ENCODE data around the gene ROR2. TPM values are rescaled to one million over a fixed set of nuclear protein-coding genes. Genes with fewer than 3 reads are reported as not detected.

The ROR2 gene
- total and polyA plus RNA-seq, 2 of the 8 experiments (the other 6 are each of a cell fraction or from before 2014, with no cell fraction given), result 2.7 to 4.3 TPM

DNA sequence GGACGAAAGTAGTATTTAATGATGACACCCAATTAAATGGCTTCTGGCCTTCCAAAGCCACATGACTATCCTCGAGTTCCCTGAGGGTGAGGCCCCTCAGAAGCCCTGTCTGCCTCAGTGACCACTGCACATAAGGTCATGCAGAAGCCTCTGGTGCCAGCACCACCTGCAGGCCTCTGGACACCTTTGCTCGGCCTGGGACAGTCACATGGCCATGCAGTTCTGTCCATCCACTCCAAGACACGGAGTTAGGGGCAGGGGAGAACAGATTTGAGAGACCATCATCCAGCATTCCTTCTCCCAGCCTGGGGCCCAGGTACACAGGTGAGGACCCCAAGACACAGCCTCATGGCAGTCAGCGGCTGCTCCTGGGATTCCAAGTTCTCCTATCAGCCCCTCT lies 145.0 kb downstream of the ROR2 start:
- Histone ChIP-seq H3K4me1 (replicated peaks in 1 of 4; ENCODE audit: control insufficient read depth in 3 of 4, insufficient read depth in 4 of 4, low read length in 3 of 4) (no peaks in the 10 kb centered on the region), H3K14ac (ENCODE audit: insufficient read length) (no peak overlapping the region), H3K23ac (ENCODE audit: insufficient read length) (no peak overlapping the region), H3K9me3 (ENCODE audit: insufficient read depth in 2 of 2, low read depth in 1 of 2, low read length in 1 of 2) (no peaks in the 10 kb centered on the region), H3K18ac (ENCODE audit: extremely low read depth, low read length) (no peak overlapping the region), H3K4me3 (ENCODE audit: extremely low read depth in 1 of 4, insufficient read depth in 2 of 4, low read depth in 3 of 4, low read length in 4 of 4) (no peak overlapping the region), H3K27me3 (replicated peaks in 1 of 4; ENCODE audit: control insufficient read depth in 3 of 4, extremely low read depth in 1 of 4, insufficient read depth in 3 of 4, low read length in 3 of 4) (no peaks in the 10 kb centered on the region), H2AFZ (ENCODE audit: low read length) (no peak overlapping the region), H4K8ac (ENCODE audit: extremely low read depth, insufficient read depth, low read length) (no peak overlapping the region), H2BK5ac (ENCODE audit: low read depth, low read length) (no peak overlapping the region), H4K91ac (replicated peaks; ENCODE audit: insufficient read length, low read length) (no peak overlapping the region), H2BK12ac (ENCODE audit: low read depth, low read length) (no peak overlapping the region), H2AK5ac (ENCODE audit: low read depth, low read length) (no peak overlapping the region), H4K5ac (ENCODE audit: insufficient read length, low read depth, low read length) (no peak overlapping the region), H2BK15ac (ENCODE audit: low read length) (no peak overlapping the region), H3K4ac (replicated peaks; ENCODE audit: insufficient read length, low read depth, low read length) (no peak overlapping the region), H3K4me2 (ENCODE audit: insufficient read depth in 1 of 2, low read depth in 2 of 2, low read length in 2 of 2) (no peak overlapping the region), H3K9ac (replicated peaks in 1 of 4; ENCODE audit: extremely low read depth in 1 of 4, low read depth in 3 of 4, low read length in 3 of 4) (no peak overlapping the region), H3K23me2 (ENCODE audit: low read depth, low read length) (no peaks in the 10 kb centered on the region), H2BK20ac (ENCODE audit: low read length) (no peak overlapping the region), H3K79me2 (ENCODE audit: control insufficient read depth in 1 of 2, insufficient read depth in 2 of 2, low read length in 2 of 2) (no peaks in the 10 kb centered on the region), H4K20me1 (replicated peaks in 1 of 2; ENCODE audit: control insufficient read depth in 1 of 2, insufficient read depth in 2 of 2, low read length in 2 of 2) (no peaks in the 10 kb centered on the region), H2BK120ac (replicated peaks; ENCODE audit: low read depth, low read length) (no peak overlapping the region), H3K36me3 (ENCODE audit: control insufficient read depth in 2 of 4, insufficient read depth in 4 of 4, low read length in 3 of 4) (no peaks in the 10 kb centered on the region), H3K79me1 (ENCODE audit: low read depth, low read length) (no peaks in the 10 kb centered on the region), H3K27ac (ENCODE audit: low read depth, low read length) (no peak overlapping the region), H3K56ac (replicated peaks; ENCODE audit: insufficient read length, low read depth, low read length) (no peak overlapping the region)
- ChIA-PET POLR2A (ENCODE audit: partially characterized antibody) (no interaction called here), CTCF (ENCODE audit: partially characterized antibody) (interaction anchor here (1.0 to 1.2 kb wide), 4 partner anchors 29 to 145 kb away, joined by 3 to 5 read pairs (median 4); partner anchors contain the start of gene ROR2)
- 81% methylated on average over 5 of the region's 5 CpGs; no CpG with 5 or more reads in 1 of the 2 experiments for WGBS, 2 experiments (ENCODE audit: extremely low coverage in 1 of 2, insufficient coverage in 1 of 2, insufficient read length in 1 of 2, insufficient replicate concordance in 2 of 2, low coverage in 1 of 2, low lambda C conversion rate in 2 of 2, missing lambda C conversion rate in 1 of 2)
- FAIRE-seq (no peak), DNase-seq (ENCODE audit: low read depth in 1 of 2, low spot score in 2 of 2) (no peak)
- TF ChIP-seq CREB1 (IDR thresholded peaks at IDR 0.05) (no peak), CTBP2 (IDR thresholded peaks at IDR 0.05; ENCODE audit: borderline replicate concordance, insufficient read depth, insufficient read length, low read length) (no peak), EGR1 (IDR thresholded peaks at IDR 0.05; ENCODE audit: borderline replicate concordance, low read depth, low read length) (no peak), EP300 (IDR thresholded peaks at IDR 0.05; ENCODE audit: borderline replicate concordance in 1 of 2, low read depth in 2 of 2, low read length in 2 of 2) (no peak), CEBPB (IDR thresholded peaks at IDR 0.05; ENCODE audit: low read depth, low read length) (no peak), KDM1A (IDR thresholded peaks at IDR 0.05; ENCODE audit: borderline replicate concordance, low read length) (no peak), ZNF274 (IDR thresholded peaks at IDR 0.05; ENCODE audit: borderline replicate concordance, extremely low read depth, low read length) (no peak), BACH1 (IDR thresholded peaks at IDR 0.05; ENCODE audit: low read length) (no peak), SUZ12 (IDR thresholded peaks at IDR 0.05; ENCODE audit: low read length) (no peak), BRCA1 (IDR thresholded peaks at IDR 0.05; ENCODE audit: low read depth, low read length) (no peak)

Data from H1 (cell line).